ENCODE measurements around the gene MTERF2.

MTERF2 gene

GRCh38 chr12:106956048-106956578 lies 30.8 kb downstream of the MTERF2 start:
- Histone ChIP-seq H3K27me3 (peaks cover 67% of the 10 kb centered on the region), H3K4me3 (ENCODE audit: low read depth in 1 of 2, low read length in 1 of 2) (peak overlapping the region; percentile 61 to 75), H3K4me1 (ENCODE audit: control insufficient read depth in 1 of 2, insufficient read depth in 1 of 2, low read depth in 1 of 2, low read length in 1 of 2) (peaks cover 17% of the 10 kb centered on the region in 2 experiments), H3K27ac (no peak overlapping the region), H3K9me3 (no peaks in the 10 kb centered on the region), H3K36me3 (no peaks in the 10 kb centered on the region)
- no peak for TF ChIP-seq CTCF (IDR thresholded peaks at IDR 0.05)

GRCh38 chr12:106955377-106956047 lies 31.4 kb downstream of the MTERF2 start, which contains the start of gene TMEM263:
TMEM263 (plus strand) TSS chr12:106955907; CDS start chr12:106967117, 11,210 bp downstream.
- TF ChIP-seq CTCF (IDR thresholded peaks at IDR 0.05): no peak
- Histone ChIP-seq H3K4me3 (ENCODE audit: low read depth in 1 of 2, low read length in 1 of 2) (peak within 1 kb of the TSS; percentile 61 to 75), H3K27me3 (peaks cover 73% of the 10 kb centered on the region), H3K4me1 (ENCODE audit: control insufficient read depth in 1 of 2, insufficient read depth in 1 of 2, low read depth in 1 of 2, low read length in 1 of 2) (peaks cover 17% of the 10 kb centered on the region in 2 experiments), H3K9me3 (no peaks in the 10 kb centered on the region), H3K36me3 (no peaks in the 10 kb centered on the region), H3K27ac (no peak within 1 kb of the TSS)

- Histone ChIP-seq H3K4me3 (ENCODE audit: low read depth in 1 of 2, low read length in 1 of 2) (peak overlapping the region; percentile 61 to 75), H3K36me3 (no peaks in the 10 kb centered on the region), H3K27me3 (peaks cover 80% of the 10 kb centered on the region), H3K9me3 (no peaks in the 10 kb centered on the region), H3K4me1 (ENCODE audit: control insufficient read depth in 1 of 2, insufficient read depth in 1 of 2, low read depth in 1 of 2, low read length in 1 of 2) (peaks cover 17% of the 10 kb centered on the region in 2 experiments), H3K27ac (no peak overlapping the region)
- TF ChIP-seq CTCF (IDR thresholded peaks at IDR 0.05): no peak
These were observed 32.2 kb downstream of the MTERF2 start for GRCh38 chr12:106954462-106955376.

GRCh38 chr12:106953352-106954250 lies 33.3 kb downstream of the MTERF2 start:
- Histone ChIP-seq H3K9me3 (no peaks in the 10 kb centered on the region), H3K27me3 (peaks cover 86% of the 10 kb centered on the region), H3K27ac (no peak overlapping the region), H3K4me1 (ENCODE audit: control insufficient read depth in 1 of 2, insufficient read depth in 1 of 2, low read depth in 1 of 2, low read length in 1 of 2) (peaks cover 17% of the 10 kb centered on the region in 2 experiments), H3K4me3 (ENCODE audit: low read depth in 1 of 2, low read length in 1 of 2) (no peak overlapping the region), H3K36me3 (no peaks in the 10 kb centered on the region)
- no peak for TF ChIP-seq CTCF (IDR thresholded peaks at IDR 0.05)

GRCh38 chr12:106950591-106950990 lies 36.4 kb downstream of the MTERF2 start:
- Histone ChIP-seq H3K4me3 (ENCODE audit: low read depth in 1 of 2, low read length in 1 of 2) (no peak overlapping the region), H3K27me3 (peaks cover 74% of the 10 kb centered on the region), H3K36me3 (no peaks in the 10 kb centered on the region), H3K4me1 (ENCODE audit: control insufficient read depth in 1 of 2, insufficient read depth in 1 of 2, low read depth in 1 of 2, low read length in 1 of 2) (peaks cover 0 to 3% of the 10 kb centered on the region in 2 experiments), H3K9me3 (no peaks in the 10 kb centered on the region), H3K27ac (no peak overlapping the region)
- TF ChIP-seq CTCF (IDR thresholded peaks at IDR 0.05): no peak
